ENCODE data around the gene IMPDH2. TPM values are rescaled to one million over a fixed set of nuclear protein-coding genes. Genes with fewer than 3 reads are reported as not detected.

IMPDH2 gene
- total and polyA plus RNA-seq, 2 experiments from 2014 or later, result 198 to 314 TPM

- TF ChIP-seq ZNF331 (CRISPR knock-in tag; IDR thresholded peaks at IDR 0.05; ENCODE audit: low read depth) (no peak), ETS1 (IDR thresholded peaks at IDR 0.05) (no peak), JUNB (IDR thresholded peaks at IDR 0.05; ENCODE audit: unreplicated experiment) (no peak), STAT1 (IDR thresholded peaks at IDR 0.05; ENCODE audit: unreplicated experiment) (no peak), ZNF114 (CRISPR knock-in tag; IDR thresholded peaks at IDR 0.05) (no peak), EZH2 (IDR thresholded peaks at IDR 0.05; ENCODE audit: low read depth, unreplicated experiment) (no peak), POLR2AphosphoS5 (IDR thresholded peaks at IDR 0.05; ENCODE audit: low read depth) (no peak), CREB1 (CRISPR knock-in tag; IDR thresholded peaks at IDR 0.05; ENCODE audit: low read depth) (no peak), EZH2phosphoT487 (IDR thresholded peaks at IDR 0.05; ENCODE audit: unreplicated experiment) (no peak), NANOG (IDR thresholded peaks at IDR 0.05; ENCODE audit: borderline replicate concordance) (no peak), ZNF462 (CRISPR knock-in tag; IDR thresholded peaks at IDR 0.05) (no peak)
- TF ChIP-seq, protein P1, sequence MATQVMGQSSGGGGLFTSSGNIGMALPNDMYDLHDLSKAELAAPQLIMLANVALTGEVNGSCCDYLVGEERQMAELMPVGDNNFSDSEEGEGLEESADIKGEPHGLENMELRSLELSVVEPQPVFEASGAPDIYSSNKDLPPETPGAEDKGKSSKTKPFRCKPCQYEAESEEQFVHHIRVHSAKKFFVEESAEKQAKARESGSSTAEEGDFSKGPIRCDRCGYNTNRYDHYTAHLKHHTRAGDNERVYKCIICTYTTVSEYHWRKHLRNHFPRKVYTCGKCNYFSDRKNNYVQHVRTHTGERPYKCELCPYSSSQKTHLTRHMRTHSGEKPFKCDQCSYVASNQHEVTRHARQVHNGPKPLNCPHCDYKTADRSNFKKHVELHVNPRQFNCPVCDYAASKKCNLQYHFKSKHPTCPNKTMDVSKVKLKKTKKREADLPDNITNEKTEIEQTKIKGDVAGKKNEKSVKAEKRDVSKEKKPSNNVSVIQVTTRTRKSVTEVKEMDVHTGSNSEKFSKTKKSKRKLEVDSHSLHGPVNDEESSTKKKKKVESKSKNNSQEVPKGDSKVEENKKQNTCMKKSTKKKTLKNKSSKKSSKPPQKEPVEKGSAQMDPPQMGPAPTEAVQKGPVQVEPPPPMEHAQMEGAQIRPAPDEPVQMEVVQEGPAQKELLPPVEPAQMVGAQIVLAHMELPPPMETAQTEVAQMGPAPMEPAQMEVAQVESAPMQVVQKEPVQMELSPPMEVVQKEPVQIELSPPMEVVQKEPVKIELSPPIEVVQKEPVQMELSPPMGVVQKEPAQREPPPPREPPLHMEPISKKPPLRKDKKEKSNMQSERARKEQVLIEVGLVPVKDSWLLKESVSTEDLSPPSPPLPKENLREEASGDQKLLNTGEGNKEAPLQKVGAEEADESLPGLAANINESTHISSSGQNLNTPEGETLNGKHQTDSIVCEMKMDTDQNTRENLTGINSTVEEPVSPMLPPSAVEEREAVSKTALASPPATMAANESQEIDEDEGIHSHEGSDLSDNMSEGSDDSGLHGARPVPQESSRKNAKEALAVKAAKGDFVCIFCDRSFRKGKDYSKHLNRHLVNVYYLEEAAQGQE (IDR thresholded peaks at IDR 0.05; ENCODE audit: unreplicated experiment), result no peak
- TF ChIP-seq, protein P2, sequence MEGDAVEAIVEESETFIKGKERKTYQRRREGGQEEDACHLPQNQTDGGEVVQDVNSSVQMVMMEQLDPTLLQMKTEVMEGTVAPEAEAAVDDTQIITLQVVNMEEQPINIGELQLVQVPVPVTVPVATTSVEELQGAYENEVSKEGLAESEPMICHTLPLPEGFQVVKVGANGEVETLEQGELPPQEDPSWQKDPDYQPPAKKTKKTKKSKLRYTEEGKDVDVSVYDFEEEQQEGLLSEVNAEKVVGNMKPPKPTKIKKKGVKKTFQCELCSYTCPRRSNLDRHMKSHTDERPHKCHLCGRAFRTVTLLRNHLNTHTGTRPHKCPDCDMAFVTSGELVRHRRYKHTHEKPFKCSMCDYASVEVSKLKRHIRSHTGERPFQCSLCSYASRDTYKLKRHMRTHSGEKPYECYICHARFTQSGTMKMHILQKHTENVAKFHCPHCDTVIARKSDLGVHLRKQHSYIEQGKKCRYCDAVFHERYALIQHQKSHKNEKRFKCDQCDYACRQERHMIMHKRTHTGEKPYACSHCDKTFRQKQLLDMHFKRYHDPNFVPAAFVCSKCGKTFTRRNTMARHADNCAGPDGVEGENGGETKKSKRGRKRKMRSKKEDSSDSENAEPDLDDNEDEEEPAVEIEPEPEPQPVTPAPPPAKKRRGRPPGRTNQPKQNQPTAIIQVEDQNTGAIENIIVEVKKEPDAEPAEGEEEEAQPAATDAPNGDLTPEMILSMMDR (conservative IDR thresholded peaks at IDR 0.05; ENCODE audit: low read depth in 2 of 2), result no peak
- no peaks in the 10 kb centered on the region for H3K27me3 ChIP-seq (ENCODE audit: insufficient read depth)
- peaks cover 28% of the 10 kb centered on the region for H3K79me2 ChIP-seq (replicated peaks; ENCODE audit: insufficient read depth)
- Mint-ChIP-seq H3K4me1 (peaks cover 21% of the 10 kb centered on the region), H3K4me3 (no peak overlapping the region), H3K36me3 (ENCODE audit: low read depth) (peaks cover 14% of the 10 kb centered on the region), H3K9me3 (peaks cover 3% of the 10 kb centered on the region; the same call in 2 of the 3 replicates), H3K27ac (no peak overlapping the region), H3K27me3 (ENCODE audit: insufficient read depth, low read depth, poor library complexity) (peaks cover 12% of the 10 kb centered on the region)
- peaks cover 16% of the 10 kb centered on the region for H4K20me1 ChIP-seq (replicated peaks; ENCODE audit: insufficient read depth)
- ATAC-seq, result no peak
- H3K36me3 ChIP-seq (ENCODE audit: insufficient read depth), result no peaks in the 10 kb centered on the region
- no peaks in the 10 kb centered on the region; the same call in 1 of the 2 replicates for H3K9me2 ChIP-seq (ENCODE audit: insufficient read depth)
- H3K4me2 ChIP-seq, result no peak overlapping the region
- no peak overlapping the region for H3K4me3 ChIP-seq
- no peak overlapping the region for H3K27ac ChIP-seq (ENCODE audit: low read depth)
- H3K4me1 ChIP-seq (ENCODE audit: insufficient read depth), result peaks cover 9% of the 10 kb centered on the region
- H3F3A ChIP-seq (replicated peaks; ENCODE audit: low read depth), result 0 out of 2 replicates have a peak, but pooled peaks cover 5% of the 10 kb centered on the region
- no peak for DNase-seq (ENCODE audit: low spot score)
- H2AFZ ChIP-seq, result no peak overlapping the region
These were observed 23.9 kb downstream of the IMPDH2 start for GRCh38 chr3:49005303-49005680.
